Activated CD8-positive, alpha-beta memory T cell treated with anti-CD3 and anti-CD28 coated beads for 36 hours (primary cell): ENCODE measurements around the gene FER. TPM values are rescaled to one million over a fixed set of nuclear protein-coding genes. Genes with fewer than 3 reads are reported as not detected.
"Not testable (repeated sequence)": the region's sequence is repeated elsewhere in the genome, so short reads cannot be mapped to it uniquely, and the experiment has no call there.

ENCODE experiments used
- CTCF ChIA-PET: fragments of 350-600 bp; sonication (Branson Sonifier 250); formaldehyde crosslinking; loops from one replicate; lab custom pipeline; 2021; ENCODE audit warnings: antibody characterized with exemption; lab: Charles Lee
- POLR2A ChIA-PET: fragments of 350-600 bp; sonication (Branson Sonifier 250); formaldehyde crosslinking; loops from one replicate; lab custom pipeline; 2021; ENCODE audit warnings: antibody characterized with exemption; lab: Charles Lee
- total RNA-seq, 2 experiments: library from RNA; stranded (reverse); gene quantifications; one replicate each; pipeline ENCODE4 v1.2.3, GENCODE V29; 2021

FER gene
- total RNA-seq, 2 experiments from 2014 or later: 9.8 to 10.3 TPM

- CTCF ChIA-PET, POLR2A ChIA-PET: not testable (repeated sequence)
These were observed 94.7 kb downstream of the FER start for GRCh38 chr5:108842260-108842941.

DNA sequence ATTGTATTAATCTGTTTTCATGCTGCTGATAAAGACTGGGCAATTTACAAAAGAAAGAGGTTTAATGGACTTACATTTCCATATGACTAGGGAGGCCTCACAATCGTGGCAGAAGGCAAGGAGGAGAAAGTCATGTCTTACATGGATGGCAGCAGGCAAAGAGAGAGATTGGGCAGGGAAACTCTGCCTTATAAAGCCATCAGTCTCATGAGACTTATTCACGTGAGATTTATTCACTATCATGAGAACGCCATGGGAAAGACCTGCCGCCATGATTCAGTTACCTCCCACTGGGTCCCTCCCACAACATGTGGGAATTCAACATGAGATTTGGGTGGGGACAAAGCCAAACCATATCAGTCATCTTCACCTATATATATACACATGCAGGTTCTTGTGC is 103.4 kb downstream of the FER start:
- POLR2A ChIA-PET, CTCF ChIA-PET: not testable (repeated sequence)

DNA sequence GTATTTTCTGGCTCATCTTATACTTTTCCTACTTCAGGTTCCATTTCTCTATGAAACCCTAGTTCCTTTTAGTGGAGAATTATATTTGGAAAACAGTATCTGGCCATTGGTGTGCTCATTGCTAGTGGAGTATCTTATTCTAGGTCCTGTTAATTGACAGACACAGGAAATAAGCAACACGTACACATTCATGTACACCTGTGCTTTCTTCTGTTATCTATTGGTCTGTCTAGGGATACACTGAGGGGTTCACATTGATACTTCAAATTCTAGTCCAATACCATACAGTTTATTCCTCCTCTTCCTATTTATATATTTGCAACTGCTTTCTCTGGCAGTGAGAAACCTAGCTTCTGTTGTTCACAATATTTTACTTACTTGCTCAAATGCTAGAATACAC is 110.2 kb downstream of the FER start:
- ChIA-PET CTCF (no interaction called here), POLR2A (no interaction called here)

DNA sequence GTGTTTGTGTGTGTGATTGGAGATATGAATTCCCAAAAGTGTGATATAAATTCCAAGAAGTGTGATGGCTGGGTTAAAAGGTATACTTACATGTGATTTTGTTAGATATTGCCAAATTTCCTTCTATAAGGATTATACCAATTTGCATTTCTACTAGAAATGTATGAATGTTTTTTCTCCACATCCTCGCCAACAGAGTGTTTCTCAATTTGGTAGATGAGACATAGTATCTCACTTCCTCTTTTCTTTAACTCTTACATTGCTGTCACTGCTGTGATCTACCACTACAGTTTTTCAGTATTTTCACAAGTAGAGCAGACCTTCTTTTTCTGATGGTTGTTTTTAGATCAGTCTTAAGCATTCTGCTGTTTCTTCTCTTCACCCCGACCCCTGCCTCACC is 111.3 kb downstream of the FER start:
- ChIA-PET POLR2A (no interaction called here), CTCF (no interaction called here)

- ChIA-PET CTCF (no interaction called here), POLR2A (no interaction called here)
These were observed 114.5 kb downstream of the FER start for GRCh38 chr5:108862211-108862610.

DNA sequence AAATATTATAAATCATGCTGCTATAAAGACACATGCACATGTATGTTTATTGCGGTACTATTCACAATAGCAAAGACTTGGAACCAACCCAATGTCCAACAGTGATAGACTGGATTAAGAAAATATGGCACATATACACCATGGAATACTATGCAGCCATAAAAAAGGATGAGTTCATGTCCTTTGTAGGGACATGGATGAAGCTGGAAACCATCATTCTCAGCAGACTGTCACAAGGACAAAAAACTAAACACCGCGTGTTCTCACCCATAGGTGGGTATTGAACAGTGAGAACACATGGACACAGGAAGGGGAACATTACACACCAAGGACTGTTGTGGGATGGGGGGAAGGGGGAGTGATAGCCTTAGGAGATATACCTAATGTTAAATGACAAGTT is 118.4 kb downstream of the FER start:
- CTCF ChIA-PET, POLR2A ChIA-PET: not testable (repeated sequence)

- ChIA-PET POLR2A (no interaction called here), CTCF (no interaction called here)
These were observed 120.0 kb downstream of the FER start for GRCh38 chr5:108867656-108868055.

DNA sequence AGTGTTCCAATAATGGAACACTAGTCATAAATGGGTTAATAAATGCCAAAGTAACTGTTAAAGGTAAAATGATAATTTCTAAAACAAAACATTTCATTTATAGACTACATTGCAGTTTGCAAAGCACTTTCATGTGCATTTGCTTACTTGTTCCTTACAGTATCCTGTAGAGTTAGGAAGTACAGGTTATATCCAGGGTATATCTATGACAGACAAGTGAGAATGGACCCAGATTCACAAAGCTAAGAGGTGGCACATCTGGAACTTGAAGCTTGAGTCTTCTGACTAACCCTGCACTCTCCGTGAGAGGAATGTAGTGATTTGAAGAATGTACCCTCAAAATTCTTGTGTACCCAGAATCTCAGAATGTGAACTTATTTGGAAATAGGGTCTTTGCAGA is 121.4 kb downstream of the FER start:
- CTCF ChIA-PET: no interaction called here

DNA sequence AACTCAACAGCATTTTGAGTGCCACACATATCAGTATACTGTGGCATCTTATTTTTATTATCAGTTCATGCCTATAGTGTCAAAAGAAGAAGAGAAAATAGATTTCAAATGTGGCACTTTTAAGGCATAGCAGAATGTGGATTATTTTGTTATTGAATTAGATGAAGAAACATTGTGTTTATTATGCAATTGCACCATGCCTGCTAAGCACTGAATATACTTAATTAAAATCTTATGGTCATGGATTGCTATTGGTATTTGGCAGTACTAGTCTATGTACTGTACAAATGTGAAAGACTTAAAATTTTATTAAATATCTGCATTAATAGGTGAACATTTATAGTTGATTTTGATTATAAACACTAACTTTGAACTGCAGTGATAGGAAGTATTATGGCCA is 128.8 kb downstream of the FER start:
- CTCF ChIA-PET: no interaction called here
- POLR2A ChIA-PET: no interaction called here

More for the DNA sequence above, 121.4 kb downstream of the FER start:
- POLR2A ChIA-PET: no interaction called here

DNA sequence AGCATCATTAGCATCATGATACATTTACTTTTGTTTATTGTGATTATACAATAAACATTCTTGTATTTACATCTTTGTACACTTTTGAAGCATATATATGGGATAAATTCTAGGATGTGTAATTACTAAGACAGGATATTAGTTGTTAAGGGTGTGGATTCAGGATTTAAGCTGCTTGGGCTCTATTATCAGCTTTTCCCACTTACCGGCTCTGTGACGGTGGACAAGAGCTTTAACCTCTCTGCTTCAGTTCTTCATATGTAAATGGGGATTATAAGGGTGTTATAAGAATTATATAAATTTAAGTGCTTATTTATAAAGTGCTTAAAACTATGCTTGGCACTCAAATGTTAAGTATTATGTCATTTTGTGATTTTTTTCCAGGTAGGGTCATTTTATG is 131.1 kb downstream of the FER start:
- ChIA-PET POLR2A (no interaction called here), CTCF (no interaction called here)

- ChIA-PET POLR2A (no interaction called here), CTCF (no interaction called here)
These were observed 133.4 kb downstream of the FER start for GRCh38 chr5:108881133-108881532.

DNA sequence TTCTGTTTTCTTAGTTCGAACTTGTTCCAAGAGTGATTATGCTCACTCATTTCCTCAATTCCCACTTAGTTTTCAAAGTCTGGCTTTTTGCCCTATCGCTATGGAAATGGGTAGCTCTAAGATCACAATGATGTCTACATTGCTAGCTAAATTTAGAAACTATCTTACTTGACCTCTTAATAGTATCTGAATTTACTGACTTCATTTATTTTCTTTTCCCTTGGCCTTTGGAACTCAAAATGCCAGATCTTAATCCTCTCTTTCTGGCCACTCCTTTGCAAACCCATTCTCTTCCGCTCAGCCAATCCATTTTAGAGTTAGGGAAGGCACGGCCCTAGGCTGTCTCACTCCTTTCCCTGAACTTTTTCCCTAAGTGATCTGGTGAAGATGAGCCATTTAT is 137.0 kb downstream of the FER start:
- ChIA-PET POLR2A (no interaction called here), CTCF (no interaction called here)

DNA sequence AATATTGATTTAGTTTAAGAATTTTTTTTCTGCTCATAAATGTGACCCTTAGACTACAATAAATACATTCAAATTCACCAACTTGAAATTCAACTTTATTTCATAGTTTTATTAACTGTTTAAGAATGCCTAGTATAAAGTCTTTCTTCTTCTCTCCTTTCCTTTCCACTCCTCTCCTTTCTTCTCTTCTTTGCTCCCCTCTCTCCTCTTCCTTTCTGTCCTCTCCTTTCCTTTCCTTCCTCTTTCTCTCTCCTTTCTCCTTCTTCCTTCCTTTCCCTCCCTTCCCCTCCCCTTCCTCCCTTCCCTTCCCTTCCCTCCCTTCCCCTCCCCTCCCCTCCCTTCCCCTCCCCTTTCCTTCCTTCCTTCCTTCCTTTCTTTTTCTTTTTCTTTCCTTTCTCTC is 150.6 kb downstream of the FER start:
- POLR2A ChIA-PET: no interaction called here
- CTCF ChIA-PET: no interaction called here

DNA sequence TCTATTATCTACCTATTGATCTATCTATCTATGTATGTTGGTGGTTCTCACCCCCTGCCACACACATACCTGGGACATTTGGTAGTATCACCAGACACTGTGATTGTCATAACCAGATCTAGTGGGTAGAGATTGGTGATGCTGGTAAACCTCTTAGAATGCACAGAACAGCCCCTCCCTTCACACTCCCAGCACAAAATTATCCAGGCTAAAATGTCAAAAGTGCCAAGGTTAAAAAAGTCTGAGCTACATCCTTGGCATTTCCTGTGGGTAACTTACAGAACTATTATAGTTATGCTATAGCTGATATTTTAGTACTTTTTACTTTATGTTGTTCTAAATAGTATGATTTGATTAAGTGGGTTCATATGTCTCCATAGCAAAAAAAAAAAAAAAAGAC is 151.0 kb downstream of the FER start:
- ChIA-PET POLR2A (no interaction called here), CTCF (no interaction called here)

GRCh38 chr5:108899244-108899643 is 151.5 kb downstream of the FER start:
- CTCF ChIA-PET: not testable (repeated sequence)

DNA sequence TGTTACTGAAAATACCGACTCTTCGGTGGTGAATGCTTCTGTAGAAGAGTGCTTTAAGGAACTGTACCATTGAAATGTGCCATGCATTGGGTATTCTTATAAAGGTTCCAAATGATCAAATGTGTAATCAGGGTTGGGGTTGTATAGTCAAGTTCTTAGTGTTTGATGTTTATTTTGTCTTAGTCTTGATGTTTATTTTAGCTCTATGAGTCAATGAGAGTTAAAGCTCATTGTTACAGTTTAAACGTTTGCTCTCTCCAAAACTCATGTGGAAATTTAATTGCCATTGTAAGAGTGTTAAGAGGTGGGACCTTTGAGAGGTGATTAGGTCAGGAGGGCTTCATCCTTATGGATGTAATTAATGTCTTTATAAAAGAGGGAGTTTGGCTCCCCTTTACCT is 153.0 kb downstream of the FER start:
- CTCF ChIA-PET: no interaction called here
- POLR2A ChIA-PET: no interaction called here

More at GRCh38 chr5:108899244-108899643, 151.5 kb downstream of the FER start:
- POLR2A ChIA-PET: not testable (repeated sequence)

DNA sequence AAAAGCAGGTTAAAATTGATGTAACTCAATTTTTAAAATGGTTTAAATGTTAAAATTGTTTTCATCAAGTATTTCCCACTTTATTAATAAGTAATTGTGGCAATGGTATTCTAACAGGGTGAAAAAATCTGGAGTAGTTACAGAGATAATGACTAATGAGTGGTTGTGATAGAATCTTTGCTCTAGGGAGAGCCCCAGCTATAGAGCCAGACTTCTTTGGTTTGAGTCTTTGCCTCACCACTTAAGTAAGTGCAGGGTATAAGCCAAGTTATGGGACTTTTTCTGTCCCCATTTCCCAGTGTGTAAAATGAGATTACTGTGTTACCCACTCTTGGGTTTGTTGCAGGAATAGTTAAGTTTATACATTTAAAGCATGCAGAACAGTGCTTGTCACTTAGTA is 158.1 kb downstream of the FER start:
- ChIA-PET CTCF (interaction anchor here (0.6 kb wide), 2 partner anchors 213 to 699 kb away, joined by 3 read pairs; no protein-coding TSS in a partner anchor), POLR2A (no interaction called here)

GRCh38 chr5:108910627-108911026 is 162.9 kb downstream of the FER start:
- ChIA-PET CTCF (no interaction called here), POLR2A (no interaction called here)

DNA sequence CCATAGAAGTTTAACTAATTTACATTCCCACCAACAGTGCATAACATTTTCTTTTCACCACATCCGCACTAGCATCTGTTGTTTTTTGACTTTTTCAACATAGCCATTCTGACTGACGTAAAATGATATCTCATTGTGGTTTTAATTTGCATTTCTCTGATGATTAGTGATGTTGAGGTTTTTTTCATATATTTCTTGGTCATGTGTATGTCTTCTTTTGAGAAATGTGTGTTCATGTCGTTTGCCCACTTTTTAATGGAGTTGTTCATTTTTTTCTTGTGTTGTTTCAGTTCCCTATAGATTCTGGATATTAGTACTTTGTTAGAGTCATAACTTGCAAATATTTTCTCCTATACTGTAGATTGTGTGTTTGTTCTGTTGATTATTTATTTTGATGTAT is 163.4 kb downstream of the FER start:
- CTCF ChIA-PET: no interaction called here
- POLR2A ChIA-PET: no interaction called here

GRCh38 chr5:108917596-108917995 is 169.9 kb downstream of the FER start:
- POLR2A ChIA-PET: no interaction called here
- CTCF ChIA-PET: no interaction called here

GRCh38 chr5:108919591-108920326 is 172.1 kb downstream of the FER start:
- ChIA-PET POLR2A (interaction anchor here (0.6 kb wide), 1 partner anchor 151 kb away, joined by 4 read pairs; no protein-coding TSS in a partner anchor), CTCF (no interaction called here)
